T-cell (primary cell): ENCODE data around the gene PBRM1. TPM values are rescaled to one million over a fixed set of nuclear protein-coding genes. Genes with fewer than 3 reads are reported as not detected.
A peak's percentile ranks its signal among the peaks of the same experiment; 100 is the strongest.

Experiments
- ATAC-seq, 4 experiments: fragments of 200-7000 bp in 3 of 4; fragments of 150-1000 bp in 1 of 4; cut with Tn5 transposase; replicated peaks in 1 of 4; 1 replicate in 3 of 4; 2 replicates in 1 of 4; pipeline ENCODE4 v1.10.0; 2021; ENCODE audit warnings: moderate library complexity in 3 of 4, mild to moderate bottlenecking in 2 of 4, moderate number of reproducible peaks in 1 of 4
- CTCF ChIA-PET, 2 donors: fragments of 300-600 bp; sonication (Branson Sonifier 250); formaldehyde crosslinking; loops; one replicate each; lab custom pipeline; 2022; ENCODE audit warnings: antibody characterized with exemption in 2 of 2; lab: Charles Lee
- POLR2A ChIA-PET, 2 donors: fragments of 300-600 bp; sonication (Branson Sonifier 250); formaldehyde crosslinking; loops; one replicate each; lab custom pipeline; 2022; ENCODE audit warnings: antibody characterized with exemption in 2 of 2; lab: Charles Lee
- DNase-seq, 35 experiments: peaks; one replicate each; pipeline versions ENCODE4 v3.0.0 to v3.0.0-alpha.2; 2013 to 2023
- H3K27ac ChIP-seq: one replicate; pipeline ENCODE4 v1.5.1; 2013; ENCODE audit warnings: low read length
- H3K27me3 ChIP-seq, 2 experiments: replicated peaks in 1 of 2; 1 replicate in 1 of 2; 2 replicates in 1 of 2; pipeline versions ENCODE4 v1.6.1 to v1.7.0; 2013; ENCODE audit warnings: low read length in 1 of 2, mixed read lengths in 1 of 2; ENCODE audit not compliant: control insufficient read depth in 2 of 2, insufficient read depth in 2 of 2; ENCODE audit errors: extremely low read depth in 1 of 2
- H3K36me3 ChIP-seq, 2 donors: 1 replicate in 1 of 2; 2 replicates in 1 of 2; pipeline versions ENCODE4 v1.6.1 to v1.7.0; 2013; ENCODE audit warnings: low read length in 1 of 2; ENCODE audit not compliant: control insufficient read depth in 2 of 2, insufficient read depth in 1 of 2; ENCODE audit errors: extremely low read depth in 1 of 2
- H3K4me1 ChIP-seq, 2 experiments: 1 replicate in 1 of 2; 2 replicates in 1 of 2; pipeline versions ENCODE4 v1.6.1 to v1.7.0; 2013; ENCODE audit warnings: low read length in 2 of 2, mixed read lengths in 1 of 2; ENCODE audit not compliant: insufficient read depth in 2 of 2, control insufficient read depth in 1 of 2; ENCODE audit errors: extremely low read depth in 1 of 2
- H3K4me3 ChIP-seq, 2 donors: 1 replicate in 1 of 2; 2 replicates in 1 of 2; pipeline versions ENCODE4 v1.5.1 to v1.7.0; 2013; ENCODE audit warnings: mild to moderate bottlenecking in 2 of 2, low read length in 1 of 2, moderate library complexity in 1 of 2; ENCODE audit not compliant: control insufficient read depth in 1 of 2; ENCODE audit errors: extremely low read depth in 1 of 2
- H3K9me3 ChIP-seq: 2 replicates; pipeline ENCODE4 v1.7.0; 2013
- H3K27ac Mint-ChIP-seq, 2 donors: one replicate each; pipeline ENCODE4 v1.8.0; 2020 to 2021; ENCODE audit warnings: mild to moderate bottlenecking in 2 of 2, mixed read lengths in 2 of 2
- H3K27me3 Mint-ChIP-seq, 2 donors: one replicate each; pipeline ENCODE4 v1.8.0; 2021 to 2022; ENCODE audit warnings: mixed read lengths in 2 of 2
- H3K36me3 Mint-ChIP-seq: one replicate; pipeline ENCODE4 v1.8.0; 2021; ENCODE audit warnings: mixed read lengths
- H3K4me1 Mint-ChIP-seq, 3 donors: one replicate each; pipeline ENCODE4 v1.8.0; 2020 to 2022; ENCODE audit warnings: mixed read lengths in 3 of 3, mild to moderate bottlenecking in 1 of 3
- H3K4me3 Mint-ChIP-seq, 3 donors: one replicate each; pipeline ENCODE4 v1.8.0; 2020 to 2022; ENCODE audit warnings: mild to moderate bottlenecking in 3 of 3, mixed read lengths in 3 of 3, moderate library complexity in 3 of 3
- H3K9me3 Mint-ChIP-seq, 3 donors: one replicate each; pipeline ENCODE4 v1.8.0; 2020 to 2022; ENCODE audit warnings: mixed read lengths in 3 of 3
- WGBS: methylation state at CpG from one replicate; pipeline ENCODE4 v1.1.5; 2013; ENCODE audit warnings: missing lambda C conversion rate; ENCODE audit not compliant: insufficient coverage; 5-methylcytosine and 5-hydroxymethylcytosine counted together
- total RNA-seq, 35 experiments: library from RNA in 6 of 35; stranded (reverse) in 6 of 35; fragments of 120-200 nt in 1 of 35; gene quantifications; one replicate each; pipeline versions ENCODE4 v1.2.1 to v1.2.4 and lab custom pipeline; 2013 to 2026

PBRM1 gene
- total RNA-seq, 5 donors from 2014 or later (not counting 1 experiment from before 2014, with no cell fraction given), result 57.4 to 73.3 (median 63.3) TPM

DNA sequence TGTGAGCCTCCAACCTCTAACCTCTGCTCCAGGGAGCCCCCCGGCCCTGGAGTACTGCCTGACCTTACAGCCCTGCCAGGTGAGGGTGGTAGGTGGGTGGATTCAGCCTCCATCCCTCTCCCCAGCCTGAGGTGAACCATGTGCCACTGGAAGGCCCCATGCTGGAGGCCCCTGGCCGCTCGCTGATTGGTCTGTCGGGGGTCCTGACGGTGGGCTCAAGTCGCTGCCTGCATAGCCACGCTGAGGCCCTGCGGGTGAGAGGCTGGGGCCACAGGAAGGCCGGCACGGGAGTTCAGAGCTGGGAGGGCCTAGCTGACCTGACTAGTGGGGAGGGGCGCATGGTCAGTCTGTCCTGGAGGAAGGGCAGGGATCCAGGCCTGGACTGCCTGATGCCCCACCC, 171.1 kb downstream of the PBRM1 start:
- Mint-ChIP-seq H3K36me3 (no peaks in the 10 kb centered on the region), H3K27ac (no peak overlapping the region), H3K4me1 (no peaks in the 10 kb centered on the region), H3K9me3 (no peaks in the 10 kb centered on the region), H3K27me3 (no peaks in the 10 kb centered on the region), H3K4me3 (no peak overlapping the region)
- Histone ChIP-seq H3K9me3 (no peaks in the 10 kb centered on the region), H3K4me1 (no peaks in the 10 kb centered on the region), H3K27me3 (peaks cover 0 to 2% of the 10 kb centered on the region in 2 experiments), H3K4me3 (no peak overlapping the region), H3K36me3 (no peaks in the 10 kb centered on the region), H3K27ac (no peak overlapping the region)
- ChIA-PET CTCF (no interaction called here), POLR2A (no interaction called here)
- ATAC-seq, result no peak
- whole genome bisulfite sequencing, result 73% methylated on average over 10 of the region's 11 CpGs
- DNase-seq, result no peak

DNA sequence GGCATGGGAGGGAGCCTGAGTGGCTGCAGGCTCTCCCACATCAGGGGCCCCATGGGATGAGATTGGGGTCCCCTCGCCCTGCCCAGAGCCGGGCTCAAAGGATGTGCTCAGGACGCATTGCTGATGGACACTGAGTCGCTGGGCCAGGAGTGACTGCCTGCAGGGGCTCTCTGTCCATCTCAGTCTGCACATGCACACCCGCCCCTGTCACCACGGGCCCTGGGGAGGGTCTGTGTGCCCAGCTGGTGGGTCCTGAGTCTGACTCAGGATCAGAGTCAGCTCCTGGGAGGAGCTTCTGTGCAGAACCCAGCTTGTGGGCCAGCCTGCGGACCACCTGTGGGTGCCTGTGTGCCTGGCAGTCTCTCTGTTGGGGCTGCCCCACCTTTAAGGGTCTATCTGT, 172.4 kb downstream of the PBRM1 start:
- Mint-ChIP-seq H3K9me3 (no peaks in the 10 kb centered on the region), H3K27me3 (no peaks in the 10 kb centered on the region), H3K36me3 (no peaks in the 10 kb centered on the region), H3K27ac (no peak overlapping the region), H3K4me3 (no peak overlapping the region), H3K4me1 (no peaks in the 10 kb centered on the region)
- H3K9me3 ChIP-seq, result no peaks in the 10 kb centered on the region
- H3K4me1 ChIP-seq, result no peaks in the 10 kb centered on the region
- H3K27me3 ChIP-seq, result peaks cover 0 to 2% of the 10 kb centered on the region in 2 experiments
- ATAC-seq, result no peak
- H3K4me3 ChIP-seq, result no peak overlapping the region
- 89% methylated on average over 7 of the region's 7 CpGs for WGBS
- H3K36me3 ChIP-seq, result no peaks in the 10 kb centered on the region
- no peak overlapping the region for H3K27ac ChIP-seq
- POLR2A ChIA-PET, result no interaction called here
- no peak for DNase-seq
- CTCF ChIA-PET, result no interaction called here

DNA sequence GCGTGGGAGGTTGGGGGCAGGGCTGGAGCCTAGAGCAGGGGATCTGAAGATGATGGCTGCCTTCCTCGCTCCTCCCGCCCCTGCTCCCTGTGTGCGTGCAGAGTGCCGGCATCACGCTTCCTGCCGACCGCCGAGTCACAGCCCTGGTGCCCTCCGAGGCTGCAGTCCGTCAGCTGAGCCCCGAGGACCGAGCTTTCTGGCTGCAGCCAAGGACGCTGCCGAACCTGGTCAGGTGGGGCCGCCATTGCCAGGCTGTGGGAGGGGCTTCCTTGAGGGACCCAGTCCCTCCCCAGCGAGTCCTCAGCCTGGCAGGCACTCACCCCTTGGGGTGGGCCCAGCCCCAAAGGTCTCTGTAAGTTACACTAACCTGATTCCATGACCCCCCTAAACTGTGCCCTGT, 173.0 kb downstream of the PBRM1 start:
- no peaks in the 10 kb centered on the region for H3K9me3 Mint-ChIP-seq
- Histone ChIP-seq H3K4me3 (no peak overlapping the region), H3K36me3 (no peaks in the 10 kb centered on the region), H3K4me1 (no peaks in the 10 kb centered on the region), H3K27me3 (peaks cover 0 to 2% of the 10 kb centered on the region in 2 experiments), H3K27ac (no peak overlapping the region), H3K9me3 (no peaks in the 10 kb centered on the region)
- H3K4me1 Mint-ChIP-seq, result no peaks in the 10 kb centered on the region
- no peaks in the 10 kb centered on the region for H3K27me3 Mint-ChIP-seq
- no peak for DNase-seq
- no peak overlapping the region for H3K4me3 Mint-ChIP-seq
- POLR2A ChIA-PET, result no interaction called here
- CTCF ChIA-PET, result no interaction called here
- H3K27ac Mint-ChIP-seq, result no peak overlapping the region
- whole genome bisulfite sequencing, result 81% methylated on average over 15 of the region's 17 CpGs
- no peaks in the 10 kb centered on the region for H3K36me3 Mint-ChIP-seq
- no peak for ATAC-seq

DNA sequence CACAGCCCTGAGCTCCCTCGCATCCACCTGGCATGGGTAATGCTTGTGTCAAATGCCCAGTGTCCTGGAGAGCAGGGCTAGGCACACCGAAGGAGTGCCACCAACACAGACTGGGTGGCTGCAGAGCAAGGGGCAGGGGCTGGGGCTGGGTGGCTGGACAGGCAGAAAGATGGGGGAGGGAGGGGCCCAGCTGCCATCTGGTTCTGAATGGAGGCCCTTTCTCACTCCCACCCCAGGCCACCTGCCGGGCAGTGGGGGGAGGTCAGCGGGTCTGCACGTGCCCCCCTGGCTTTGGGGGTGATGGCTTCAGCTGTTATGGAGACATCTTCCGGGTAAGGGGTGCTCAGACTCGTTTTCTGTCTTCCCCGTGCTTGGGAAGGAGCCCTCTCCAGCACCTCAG, 173.6 kb downstream of the PBRM1 start:
- Mint-ChIP-seq H3K36me3 (no peaks in the 10 kb centered on the region), H3K9me3 (no peaks in the 10 kb centered on the region), H3K4me3 (no peak overlapping the region), H3K27me3 (no peaks in the 10 kb centered on the region), H3K4me1 (no peaks in the 10 kb centered on the region), H3K27ac (no peak overlapping the region)
- WGBS, result 86% methylated on average over 2 of the region's 8 CpGs
- no peaks in the 10 kb centered on the region for H3K36me3 ChIP-seq
- H3K27me3 ChIP-seq, result peaks cover 0 to 2% of the 10 kb centered on the region in 2 experiments
- POLR2A ChIA-PET, result no interaction called here
- H3K27ac ChIP-seq, result no peak overlapping the region
- no peaks in the 10 kb centered on the region for H3K4me1 ChIP-seq
- no peaks in the 10 kb centered on the region for H3K9me3 ChIP-seq
- DNase-seq (no peak), ATAC-seq (no peak)
- H3K4me3 ChIP-seq, result no peak overlapping the region
- CTCF ChIA-PET, result interaction anchor here in 1 of 2 donors (0.5 kb wide), 1 partner anchor 100 kb away, joined by 5 read pairs; no protein-coding TSS in a partner anchor

DNA sequence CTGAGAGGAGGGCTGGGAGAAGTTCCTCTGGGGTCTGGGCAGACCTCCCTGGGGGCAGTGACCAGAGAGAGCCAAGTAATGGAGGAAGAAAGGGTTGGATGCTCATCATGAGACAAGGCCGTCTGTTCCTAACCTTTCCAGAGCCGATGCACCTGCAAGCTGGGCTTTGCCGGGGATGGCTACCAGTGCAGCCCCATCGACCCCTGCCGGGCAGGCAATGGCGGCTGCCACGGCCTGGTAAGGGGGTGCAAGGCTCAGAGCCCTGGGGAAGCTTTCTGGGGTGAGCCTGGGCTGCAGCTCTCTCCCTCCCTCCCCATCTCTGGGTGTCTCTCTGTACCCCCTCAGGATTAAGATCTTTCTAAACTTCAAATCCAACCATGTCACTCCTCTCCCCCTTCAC, 174.2 kb downstream of the PBRM1 start:
- 90% methylated on average over 3 of the region's 7 CpGs for WGBS
- no peaks in the 10 kb centered on the region for H3K4me1 Mint-ChIP-seq
- Histone ChIP-seq H3K36me3 (no peaks in the 10 kb centered on the region), H3K27ac (no peak overlapping the region), H3K4me3 (no peak overlapping the region), H3K9me3 (no peaks in the 10 kb centered on the region), H3K4me1 (no peaks in the 10 kb centered on the region), H3K27me3 (peaks cover 0 to 2% of the 10 kb centered on the region in 2 experiments)
- H3K27me3 Mint-ChIP-seq, result no peaks in the 10 kb centered on the region
- no peaks in the 10 kb centered on the region for H3K9me3 Mint-ChIP-seq
- H3K27ac Mint-ChIP-seq, result no peak overlapping the region
- ChIA-PET POLR2A (no interaction called here), CTCF (no interaction called here)
- H3K4me3 Mint-ChIP-seq, result no peak overlapping the region
- H3K36me3 Mint-ChIP-seq, result no peaks in the 10 kb centered on the region
- DNase-seq (no peak), ATAC-seq (no peak)

DNA sequence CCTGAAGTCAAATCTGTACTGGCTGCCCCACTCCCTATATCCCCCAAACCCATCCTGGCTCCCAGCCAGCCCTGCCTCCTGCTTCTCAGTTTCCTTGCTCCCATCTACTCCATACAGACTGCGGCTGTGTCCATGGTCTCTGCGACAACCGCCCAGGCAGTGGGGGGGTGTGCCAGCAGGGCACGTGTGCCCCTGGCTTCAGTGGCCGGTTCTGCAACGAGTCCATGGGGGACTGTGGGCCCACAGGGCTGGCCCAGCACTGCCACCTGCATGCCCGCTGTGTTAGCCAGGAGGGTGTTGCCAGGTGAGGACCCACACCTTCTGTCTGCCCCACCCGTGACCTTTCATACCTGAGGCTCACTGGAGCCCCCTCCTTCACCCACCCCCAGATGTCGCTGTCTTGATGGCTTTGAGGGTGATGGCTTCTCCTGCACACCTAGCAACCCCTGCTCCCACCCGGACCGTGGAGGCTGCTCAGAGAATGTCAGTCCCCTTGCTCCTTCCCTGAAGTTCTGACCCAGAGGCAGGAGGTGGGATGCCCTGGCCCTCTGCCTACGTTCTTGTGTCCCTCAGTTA, 175.9 kb downstream of the PBRM1 start:
- ATAC-seq (no peak), DNase-seq (no peak)
- Histone ChIP-seq H3K9me3 (no peaks in the 10 kb centered on the region), H3K4me1 (no peaks in the 10 kb centered on the region), H3K36me3 (no peaks in the 10 kb centered on the region), H3K4me3 (no peak overlapping the region), H3K27me3 (peaks cover 0 to 11% of the 10 kb centered on the region in 2 experiments), H3K27ac (no peak overlapping the region)
- no peak overlapping the region for H3K4me3 Mint-ChIP-seq
- no peaks in the 10 kb centered on the region for H3K36me3 Mint-ChIP-seq
- H3K4me1 Mint-ChIP-seq, result no peaks in the 10 kb centered on the region
- H3K27ac Mint-ChIP-seq, result no peak overlapping the region
- POLR2A ChIA-PET, result no interaction called here
- CTCF ChIA-PET, result no interaction called here
- no peaks in the 10 kb centered on the region for H3K9me3 Mint-ChIP-seq
- WGBS, result 74% methylated on average over 7 of the region's 12 CpGs
- H3K27me3 Mint-ChIP-seq, result no peaks in the 10 kb centered on the region

DNA sequence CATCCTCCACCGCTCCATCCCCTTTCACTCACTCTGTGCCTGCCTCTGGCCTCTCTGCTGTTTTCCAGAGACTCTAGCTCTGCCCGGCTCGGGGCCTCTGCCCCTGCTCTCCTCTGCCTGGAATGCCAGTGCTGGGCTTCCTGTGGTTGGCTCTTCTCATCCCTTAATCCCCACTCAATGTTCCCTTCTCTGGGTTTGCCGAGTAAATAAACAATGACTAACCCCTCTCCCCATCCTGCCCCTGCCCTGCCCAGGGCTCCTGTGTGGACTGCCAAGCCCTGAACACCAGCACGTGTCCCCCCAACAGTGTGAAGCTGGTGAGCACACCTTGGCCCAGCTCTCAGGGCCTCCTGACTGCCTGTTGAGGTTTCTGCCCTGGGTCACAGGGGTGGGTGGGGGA, 178.4 kb downstream of the PBRM1 start:
- H3K9me3 Mint-ChIP-seq, result no peaks in the 10 kb centered on the region
- WGBS, result 68% methylated on average over 3 of the region's 5 CpGs
- ATAC-seq (no peak), DNase-seq (no peak)
- no peaks in the 10 kb centered on the region for H3K36me3 ChIP-seq
- no peaks in the 10 kb centered on the region for H3K4me1 Mint-ChIP-seq
- no peaks in the 10 kb centered on the region for H3K36me3 Mint-ChIP-seq
- peak overlapping the region in 1 of 2 donors; percentile 34 for H3K27ac Mint-ChIP-seq
- H3K9me3 ChIP-seq, result no peaks in the 10 kb centered on the region
- no peak overlapping the region for H3K4me3 ChIP-seq
- no peak overlapping the region for H3K27ac ChIP-seq
- no peak overlapping the region for H3K4me3 Mint-ChIP-seq
- no peaks in the 10 kb centered on the region for H3K4me1 ChIP-seq
- POLR2A ChIA-PET, result no interaction called here
- H3K27me3 ChIP-seq, result peaks cover 0 to 12% of the 10 kb centered on the region in 2 experiments
- H3K27me3 Mint-ChIP-seq, result no peaks in the 10 kb centered on the region
- CTCF ChIA-PET, result no interaction called here
